Caki2 (cell line): ENCODE measurements around the gene TENT5A. TPM values are rescaled to one million over a fixed set of nuclear protein-coding genes. Genes with fewer than 3 reads are reported as not detected.

Source experiments
- DNase-seq: peaks from one replicate; pipeline ENCODE4 v3.0.0-alpha.2; 2015; ENCODE audit warnings: low read depth
- in situ Hi-C: cut with HindIII; loops from 2 replicates; pipeline ENCODE4 v1.10.0; 2016; ENCODE audit warnings: low sequenced_read_pairs, low pct_unique_long_range_greater_than_20kb, mixed read lengths
- total RNA-seq: library from RNA; depleted of rRNA; stranded (reverse); fragments of >200 nt; shearing (Covaris generic); gene quantifications from 2 replicates; pipeline ENCODE4 v1.2.3, GENCODE V29; 2014; ENCODE audit warnings: low replicate concordance

Gene TENT5A
- total RNA-seq, 1 experiment from 2014 or later: 4.0 TPM

DNA sequence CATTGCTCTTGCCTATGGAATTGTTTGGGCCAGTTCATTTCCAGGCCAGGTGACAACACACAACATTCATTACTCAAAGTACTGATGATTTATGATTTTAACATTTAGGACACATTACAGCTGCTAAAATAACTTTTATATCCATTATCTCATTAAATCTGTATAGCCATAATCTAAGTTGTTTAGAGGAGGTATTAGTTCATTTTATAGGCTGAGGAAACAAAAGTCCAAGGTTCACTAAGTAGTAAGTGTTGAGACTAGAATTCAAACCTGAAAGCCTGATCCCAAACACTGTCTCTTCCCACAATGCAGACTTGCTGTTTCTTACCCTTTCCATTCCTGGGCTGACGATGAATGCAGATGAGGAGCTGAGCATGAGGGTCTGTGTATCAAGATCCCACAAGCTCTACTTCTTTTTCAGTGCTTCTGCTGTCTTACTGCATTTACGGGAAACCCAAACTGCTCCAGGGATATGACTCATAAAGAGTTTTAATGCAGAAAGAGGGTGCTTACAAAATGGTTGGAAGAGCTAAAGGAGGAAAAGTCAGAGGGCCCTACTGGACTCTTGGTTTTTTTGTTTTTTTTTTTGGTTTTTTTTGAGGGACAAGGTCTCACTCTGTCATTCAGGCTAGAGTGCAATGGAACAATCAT, 17.9 kb downstream of the TENT5A start:
- DNase-seq: no peak
- in situ Hi-C loops: no loop called here

DNA sequence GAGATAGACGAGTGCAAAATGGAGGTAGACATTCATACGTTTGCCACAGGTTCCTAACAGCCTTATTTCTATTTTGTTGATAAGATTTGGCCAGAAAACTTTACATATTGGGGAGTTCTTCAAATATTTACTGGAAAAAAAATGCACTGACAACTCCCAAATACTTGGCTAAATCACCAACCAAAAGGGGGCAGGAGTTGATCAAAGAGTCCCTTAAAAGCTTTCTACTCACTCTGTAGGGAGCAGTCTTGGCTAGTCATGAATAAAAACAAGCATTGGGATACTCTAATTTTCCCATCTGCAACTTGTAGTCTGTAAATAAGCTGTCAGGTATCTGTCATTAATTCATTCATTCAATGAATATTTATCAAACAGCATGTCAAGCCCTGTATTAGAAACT, 18.4 kb downstream of the TENT5A start:
- no peak for DNase-seq
- in situ Hi-C loops: no loop called here

DNA sequence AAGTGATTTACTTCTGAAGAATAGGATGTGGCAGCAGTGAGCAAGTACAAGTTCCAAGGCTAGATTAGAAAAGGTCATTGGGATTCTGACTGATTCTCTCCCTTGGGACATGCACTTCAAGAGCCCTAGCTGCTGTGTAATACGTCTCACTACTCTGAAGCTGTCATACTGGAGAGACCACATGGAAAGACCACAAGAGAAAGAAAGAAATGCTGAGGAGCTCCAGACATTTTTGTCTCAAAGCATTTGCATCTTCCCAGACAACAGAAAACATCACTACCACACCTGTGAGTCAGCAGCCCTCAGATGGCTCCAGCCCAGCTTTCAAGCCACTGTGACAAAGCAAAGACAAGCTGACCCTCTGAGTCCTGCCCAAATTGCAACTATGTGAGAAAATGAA, 20.7 kb downstream of the TENT5A start:
- in situ Hi-C loops: no loop called here
- no peak for DNase-seq

DNA sequence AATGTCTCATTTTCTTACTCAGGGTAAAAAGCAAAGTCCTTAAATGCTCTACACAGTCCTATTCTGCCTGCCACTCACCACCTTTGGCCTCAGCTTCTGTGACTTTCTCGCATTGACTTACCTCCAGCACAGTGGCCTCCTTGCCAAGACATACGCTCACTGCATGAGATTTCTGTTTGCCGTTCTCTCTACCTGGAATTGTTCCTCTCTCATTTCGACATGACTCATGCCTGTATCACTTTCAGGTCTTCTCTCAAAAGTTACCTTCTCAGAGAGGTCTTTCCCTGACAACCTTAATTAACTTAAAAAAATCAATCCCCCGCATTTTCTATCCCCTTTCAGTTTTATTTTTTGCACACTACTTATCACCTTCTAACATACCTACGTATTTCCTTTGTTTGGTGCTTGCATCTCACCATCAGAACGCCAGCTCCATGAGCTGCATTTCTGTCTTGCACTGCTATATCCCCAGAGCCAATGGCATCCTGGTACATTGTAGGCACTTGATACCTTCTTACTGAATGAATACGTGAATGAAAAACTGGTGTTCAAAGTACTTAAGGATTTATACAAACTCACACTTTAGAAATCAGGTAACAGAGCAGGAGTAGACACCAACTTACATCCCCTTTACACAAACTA, 24.5 kb downstream of the TENT5A start:
- DNase-seq: no peak
- in situ Hi-C loops: no loop called here

DNA sequence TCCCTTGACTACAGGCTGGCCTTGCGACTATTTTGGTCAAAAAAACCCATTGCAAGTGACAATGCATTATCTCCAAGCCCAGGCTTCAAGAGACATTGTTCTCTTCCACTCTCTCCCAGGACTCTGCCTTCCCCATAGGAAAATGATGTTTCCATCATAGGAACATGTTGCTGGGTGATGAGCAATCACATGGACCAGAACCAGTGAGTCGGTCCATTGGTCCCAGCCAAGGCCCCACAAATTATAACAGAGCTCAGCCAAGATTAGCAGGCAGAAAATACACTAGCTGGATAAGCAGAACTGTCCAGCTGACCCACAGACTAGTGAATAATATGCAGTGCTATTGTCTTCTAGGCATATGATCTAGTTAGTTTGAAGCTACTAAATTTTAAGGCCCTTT, 27.4 kb downstream of the TENT5A start:
- in situ Hi-C loops: no loop called here
- DNase-seq: no peak

DNA sequence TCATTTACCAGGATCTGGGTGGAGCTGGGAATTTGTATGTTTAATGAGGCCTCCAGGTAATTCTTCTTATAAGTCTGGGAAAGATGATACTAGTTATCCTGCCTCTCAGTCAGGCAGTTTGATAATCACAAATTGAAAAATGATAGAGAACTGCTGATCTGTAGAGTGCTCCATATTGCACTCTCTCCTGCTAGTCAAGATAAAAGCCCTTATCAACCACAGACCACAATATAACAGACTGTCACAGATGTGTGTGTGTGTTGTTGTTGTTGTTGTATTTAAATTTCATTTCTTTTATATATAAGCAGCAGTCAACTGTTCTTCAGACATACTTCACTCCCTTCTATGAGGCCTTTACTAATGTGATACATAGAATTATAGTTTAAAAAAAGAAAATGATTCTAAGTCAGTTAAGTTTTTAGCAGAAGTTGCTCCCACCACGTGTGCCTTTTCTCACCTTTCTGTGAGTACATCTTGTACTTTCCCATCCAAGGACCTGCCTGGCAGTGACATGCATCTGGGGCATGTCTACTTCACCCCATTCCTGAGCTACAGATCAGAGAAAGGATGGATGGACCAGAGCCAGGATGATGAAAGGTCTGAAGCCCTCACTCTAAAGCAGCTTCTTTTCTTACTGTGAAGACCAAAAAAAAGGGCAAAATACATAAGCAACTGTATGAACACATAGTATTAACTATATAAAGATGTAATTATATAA, 29.8 kb downstream of the TENT5A start:
- DNase-seq: no peak
- in situ Hi-C loops: no loop called here

DNA sequence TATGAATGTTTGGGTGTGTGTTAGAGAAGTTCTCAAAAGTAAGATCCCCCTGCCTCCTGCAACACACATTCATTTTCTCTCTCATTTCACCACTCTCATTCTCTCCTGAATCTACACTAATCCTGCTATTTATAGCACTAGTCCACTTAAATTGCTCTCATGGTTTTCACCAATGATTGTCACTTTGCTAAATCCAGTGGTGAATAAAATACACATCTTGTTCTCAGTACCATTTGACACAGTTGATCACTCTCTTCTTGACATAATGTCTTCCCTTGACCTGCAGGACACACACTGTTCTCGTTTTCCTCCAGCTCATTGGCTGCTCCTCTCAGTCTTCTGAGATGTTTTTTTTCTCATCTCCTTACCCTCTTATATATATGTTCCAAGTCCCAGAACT, 32.1 kb downstream of the TENT5A start:
- DNase-seq: no peak
- in situ Hi-C loops: no loop called here

DNA sequence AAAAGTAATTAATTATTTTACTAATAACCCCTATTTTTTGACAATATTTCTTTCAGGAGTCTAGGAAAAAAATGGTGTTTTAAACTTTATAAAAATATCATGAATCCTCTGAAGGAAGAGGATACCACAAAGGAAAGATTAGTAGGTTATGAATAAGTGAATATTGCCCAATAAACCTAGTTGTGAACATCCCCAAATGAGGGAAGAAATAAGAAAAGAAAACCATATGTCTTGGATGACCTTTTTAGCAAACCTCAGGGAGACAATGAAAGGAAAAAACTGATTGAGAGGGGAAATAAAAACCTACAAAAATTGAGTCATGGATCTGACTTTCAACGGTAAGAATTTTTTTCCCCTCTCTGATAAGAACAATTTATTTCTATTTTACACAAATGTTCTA, 34.4 kb downstream of the TENT5A start:
- in situ Hi-C loops: no loop called here
- DNase-seq: no peak

DNA sequence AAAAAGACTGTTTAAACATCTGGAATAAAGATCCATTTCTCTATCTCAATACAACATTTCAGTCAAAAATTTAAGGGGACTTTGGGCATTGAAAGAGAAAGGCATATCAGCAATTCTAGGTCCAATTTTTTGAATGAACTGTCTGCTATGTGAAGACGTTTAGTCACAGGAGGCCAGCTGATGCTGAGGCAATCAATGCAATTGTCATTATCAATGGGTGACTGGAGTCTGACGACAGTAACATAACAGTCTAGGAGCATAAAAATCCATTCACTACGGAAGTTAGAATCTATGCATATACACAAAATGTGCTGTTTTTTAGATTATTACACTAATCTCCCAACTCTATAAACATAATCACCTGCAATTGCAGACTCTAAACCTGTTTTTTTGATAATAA, 37.8 kb downstream of the TENT5A start:
- in situ Hi-C loops: no loop called here
- no peak for DNase-seq

DNA sequence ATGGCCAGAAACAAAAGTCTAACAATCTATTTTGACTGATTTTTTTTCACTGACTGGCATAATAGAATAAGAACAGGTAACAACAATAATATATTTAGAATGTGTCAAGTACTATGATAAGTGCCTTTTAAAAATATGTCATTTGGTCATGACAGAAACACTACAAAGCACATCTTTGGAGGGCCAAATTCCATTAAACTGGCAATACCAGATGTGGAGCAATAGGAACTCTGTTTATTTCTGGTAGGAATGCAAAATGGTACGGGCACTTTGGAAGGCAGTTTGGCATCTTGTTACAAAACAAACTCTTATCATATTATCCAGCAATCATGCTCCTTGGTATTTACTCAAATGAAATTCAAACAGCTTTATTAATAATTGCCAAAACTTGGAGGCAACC, 39.3 kb downstream of the TENT5A start:
- in situ Hi-C loops: no loop called here
- no peak for DNase-seq

DNA sequence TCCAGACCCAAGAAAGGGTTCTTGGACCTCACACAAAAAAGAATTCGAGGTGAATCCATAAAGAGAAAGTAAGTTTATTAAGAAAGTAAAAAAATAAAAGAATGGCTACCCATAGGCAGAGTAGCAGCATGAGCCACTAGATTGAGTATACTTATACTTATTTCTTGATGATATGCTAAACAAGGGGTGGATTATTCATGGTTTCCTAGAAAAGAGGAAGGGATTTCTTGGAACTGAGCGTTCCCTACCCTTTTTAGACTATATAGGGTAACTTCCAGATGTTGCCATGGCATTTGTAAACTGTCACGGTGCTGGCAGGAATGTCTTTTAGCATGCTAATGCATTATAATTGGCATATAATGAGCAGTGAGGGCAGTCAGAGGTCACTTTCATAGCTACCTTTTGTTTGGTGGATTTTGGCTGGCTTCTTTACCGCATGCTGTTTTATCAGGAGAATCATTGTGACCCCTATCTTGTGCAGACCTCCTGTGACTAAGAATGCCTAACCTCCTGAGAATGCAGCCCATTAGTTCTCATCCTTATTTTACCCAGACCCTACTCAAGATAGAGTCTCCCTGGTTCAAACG, 44.3 kb downstream of the TENT5A start:
- in situ Hi-C loops: no loop called here
- no peak for DNase-seq

DNA sequence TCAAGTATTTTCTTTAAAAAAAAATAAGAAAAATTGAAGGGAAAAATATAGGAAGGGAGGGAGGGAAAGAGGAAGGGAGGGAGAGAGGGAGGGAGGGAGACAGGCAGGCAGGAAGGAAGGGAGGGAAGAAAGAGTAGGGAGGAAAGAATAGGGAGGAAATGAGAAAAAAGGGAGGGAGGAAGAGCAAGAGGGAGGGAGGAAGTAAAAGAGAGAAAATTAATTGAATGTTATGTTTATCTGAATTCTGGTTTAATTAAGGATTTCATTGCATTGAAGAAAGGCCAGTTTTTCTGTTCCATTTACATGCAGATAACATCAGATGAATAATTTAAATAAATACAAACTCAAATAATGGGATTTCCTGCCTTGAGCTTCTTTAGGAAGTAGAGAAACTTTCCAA, 47.8 kb downstream of the TENT5A start:
- DNase-seq: no peak

DNA sequence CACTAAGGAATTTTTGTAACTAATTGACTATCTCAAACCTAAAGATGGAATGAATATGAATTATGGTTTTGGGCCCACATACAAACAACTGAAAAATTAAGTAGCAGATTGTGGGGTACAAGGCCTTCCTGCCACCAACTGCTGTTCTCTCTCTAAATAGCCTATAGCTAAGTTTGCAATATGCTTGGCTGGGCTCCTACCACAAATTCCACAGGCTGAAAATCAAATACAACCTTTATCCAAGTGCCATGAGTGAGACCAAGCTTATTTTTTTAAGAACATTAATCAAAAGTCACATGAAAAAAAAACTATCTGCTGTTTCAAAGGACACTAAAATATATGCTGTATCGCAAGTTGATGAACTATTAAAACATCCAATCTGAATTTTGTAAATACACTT, 52.1 kb downstream of the TENT5A start:
- DNase-seq: no peak

More for the DNA sequence above, 47.8 kb downstream of the TENT5A start:
- in situ Hi-C loops: no loop called here

DNA sequence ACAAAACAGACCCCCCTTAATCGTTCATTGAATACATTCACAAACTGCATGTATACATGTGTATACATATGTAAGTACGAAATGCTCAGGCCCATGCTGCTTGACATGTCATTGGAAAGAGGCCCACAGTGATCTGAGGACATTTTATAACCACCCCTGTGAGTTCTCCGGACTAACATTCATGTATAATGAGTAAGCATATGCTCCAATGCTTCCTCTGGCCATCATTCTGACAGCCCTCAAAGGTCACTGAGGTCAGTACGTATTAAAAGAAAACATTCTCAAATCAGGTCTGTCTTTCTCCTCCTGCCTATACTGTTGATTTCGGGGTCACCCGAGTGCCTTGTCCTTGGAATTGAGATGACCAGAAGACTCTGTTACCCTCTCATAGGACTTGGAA, 54.9 kb downstream of the TENT5A start:
- peak; percentile 17 for DNase-seq
- in situ Hi-C loops: no loop called here

More for the DNA sequence above, 52.1 kb downstream of the TENT5A start:
- in situ Hi-C loops: no loop called here

DNA sequence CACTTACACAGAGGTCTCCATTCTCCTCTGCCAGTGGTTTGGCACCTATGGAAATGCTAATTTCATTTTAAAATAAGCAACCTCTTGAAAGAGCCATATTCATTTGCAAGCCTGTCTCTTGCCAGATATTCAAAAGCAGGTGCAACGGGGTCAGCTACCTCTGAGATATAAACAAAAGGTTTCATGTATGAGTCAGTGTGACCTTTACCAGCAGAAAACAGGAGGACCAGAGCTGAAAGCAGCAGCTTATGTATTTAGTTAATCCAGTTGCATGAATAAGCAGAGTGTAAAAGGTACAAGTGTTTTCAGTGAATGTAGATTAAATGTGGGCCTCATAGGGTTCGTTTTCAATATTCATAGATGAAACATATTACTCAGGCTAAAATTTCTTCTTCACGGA, 56.0 kb downstream of the TENT5A start:
- peak; percentile 28 for DNase-seq
- in situ Hi-C loops: no loop called here
